PC-9 (cell line): Measurements from ENCODE around the gene HSD3B7. TPM values are rescaled to one million over a fixed set of nuclear protein-coding genes. Genes with fewer than 3 reads are reported as not detected.

Experiments used
- BruUV-seq: library from RNA; stranded (reverse); fragments of 400-500 nt; replicated peaks from 2 replicates; lab custom pipeline; 2021; lab: Mats Ljungman, UMichigan
- CTCF ChIA-PET: fragments of 300-600 bp; sonication (Branson Sonifier 250); formaldehyde crosslinking; loops from one replicate; lab custom pipeline; 2022; ENCODE audit warnings: antibody characterized with exemption; lab: Charles Lee
- POLR2A ChIA-PET: fragments of 300-600 bp; sonication (Branson Sonifier 250); formaldehyde crosslinking; loops from one replicate; lab custom pipeline; 2022; ENCODE audit warnings: antibody characterized with exemption; ENCODE audit not compliant: unreplicated experiment; lab: Charles Lee
- DNase-seq, 2 experiments: peaks; one replicate each; pipeline versions ENCODE4 v3.0.0 to v3.0.0-alpha.2; 2015 to 2022; ENCODE audit warnings: mixed read lengths in 1 of 2
- H2AFZ ChIP-seq: fragments of 200-600 bp; sonication (generic); 2 replicates; pipeline ENCODE4 v1.8.1; 2017; ENCODE audit warnings: antibody characterized with exemption
- H3F3A ChIP-seq: fragments of 200-600 bp; sonication (generic); 2 replicates; pipeline ENCODE4 v1.8.1; 2017; ENCODE audit warnings: antibody characterized with exemption, mild to moderate bottlenecking, low read depth; ENCODE audit not compliant: insufficient read depth
- H3K27ac ChIP-seq: fragments of 200-600 bp; sonication (generic); 2 replicates; pipeline ENCODE4 v1.6.1; 2016; ENCODE audit warnings: mixed run types
- H3K27me3 ChIP-seq: fragments of 200-600 bp; sonication (generic); 2 replicates; pipeline ENCODE4 v1.6.1; 2016; ENCODE audit warnings: low read depth, mixed run types; ENCODE audit not compliant: insufficient read depth
- H3K36me3 ChIP-seq: fragments of 200-600 bp; sonication (generic); 2 replicates; pipeline ENCODE4 v1.6.1; 2016; ENCODE audit warnings: low read depth, mixed run types
- H3K4me1 ChIP-seq: fragments of 200-600 bp; sonication (generic); replicated peaks from 2 replicates; pipeline ENCODE4 v1.6.1; 2016; ENCODE audit warnings: mixed run types; ENCODE audit not compliant: insufficient read depth
- H3K4me2 ChIP-seq: fragments of 200-600 bp; sonication (generic); 2 replicates; pipeline ENCODE4 v1.6.1; 2017; ENCODE audit warnings: mixed run types
- H3K4me3 ChIP-seq: fragments of 200-600 bp; sonication (generic); 2 replicates; pipeline ENCODE4 v1.6.1; 2016; ENCODE audit warnings: mixed run types
- H3K79me2 ChIP-seq: fragments of 200-600 bp; sonication (generic); 2 replicates; pipeline ENCODE4 v1.6.1; 2017; ENCODE audit warnings: low read depth, mixed run types
- H3K9me2 ChIP-seq: fragments of 200-600 bp; sonication (generic); 2 replicates; pipeline ENCODE4 v1.8.1; 2017; ENCODE audit warnings: mild to moderate bottlenecking; ENCODE audit not compliant: insufficient read depth
- H3K9me3 ChIP-seq: fragments of 200-600 bp; sonication (generic); 2 replicates; pipeline ENCODE4 v1.8.1; 2016; ENCODE audit warnings: low read depth; ENCODE audit not compliant: insufficient read depth
- H4K20me1 ChIP-seq: fragments of 200-600 bp; sonication (generic); 2 replicates; pipeline ENCODE4 v1.8.1; 2017; ENCODE audit not compliant: insufficient read depth
- EZH2 ChIP-seq: fragments of 200-600 bp; sonication (generic); IDR thresholded peaks from 2 replicates; pipeline ENCODE4 v1.8.0; 2017; ENCODE audit warnings: antibody characterized with exemption, low read depth
- intact Hi-C: fragments of 100-400 bp; cut with micrococcal nuclease; formaldehyde crosslinking; loops from one replicate; pipeline ENCODE4 v1.10.0; 2022; ENCODE audit not compliant: unreplicated experiment
- total RNA-seq: library from RNA; stranded (reverse); gene quantifications from 2 replicates; pipeline ENCODE4 v1.2.3, GENCODE V29; 2021
- TF ChIP-seq, protein P1 (sequence below): fragments of 200-600 bp; sonication (generic); conservative IDR thresholded peaks from 2 replicates; pipeline ENCODE4 v1.6.1; 2017; ENCODE audit warnings: mixed run types, antibody characterized with exemption, mild to moderate bottlenecking, moderate library complexity

Gene HSD3B7
- total RNA-seq, 1 experiment from 2014 or later = 34.8 TPM

DNA sequence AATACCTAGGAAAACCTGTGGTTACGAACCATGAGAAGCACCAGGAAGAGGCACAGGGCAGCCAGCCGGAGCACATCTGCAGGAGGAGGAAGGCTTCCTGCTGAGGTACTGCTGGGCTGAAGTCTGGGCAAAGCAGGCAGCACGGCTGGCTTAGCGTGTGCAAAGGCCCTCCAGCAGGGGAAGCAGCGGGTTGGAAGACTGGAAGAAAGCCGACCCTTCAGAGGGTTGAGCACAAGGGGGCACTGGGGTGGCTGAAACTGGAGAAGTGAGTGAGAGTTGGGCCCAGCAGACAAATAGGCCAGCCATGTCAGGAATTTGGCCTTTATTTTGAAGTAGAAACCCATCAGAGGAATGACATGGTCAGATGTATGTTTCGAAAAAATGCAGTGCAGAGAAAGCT lies 12.1 kb upstream of the HSD3B7 start:
- CTCF ChIA-PET = no interaction called here
- peaks cover 39% of the 10 kb centered on the region for H3K36me3 ChIP-seq

DNA sequence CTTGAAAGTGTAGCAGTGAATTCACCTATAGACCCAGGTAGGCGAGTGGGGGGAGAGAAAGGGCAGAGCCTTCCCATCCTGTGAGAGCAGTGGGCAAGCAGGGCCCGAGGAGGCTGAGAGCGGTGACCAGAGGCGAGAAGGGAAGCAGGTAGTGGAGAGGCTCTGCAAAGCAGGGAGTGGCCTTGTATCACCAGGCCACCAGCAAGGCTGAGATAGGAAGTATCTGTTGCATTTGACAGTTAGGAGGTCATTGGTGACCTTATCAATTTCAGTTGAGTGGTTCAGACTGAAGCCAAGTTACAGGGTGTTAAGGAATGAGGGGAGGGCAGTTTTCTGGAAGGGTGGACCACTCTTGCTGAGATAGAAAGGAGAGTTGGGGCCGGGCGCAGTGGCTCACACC lies 10.7 kb upstream of the HSD3B7 start:
- Histone ChIP-seq H3K4me3 (no peak overlapping the region), H3K36me3 (peaks cover 30% of the 10 kb centered on the region), H3K27me3 (no peaks in the 10 kb centered on the region), H3K79me2 (no peaks in the 10 kb centered on the region), H2AFZ (no peak overlapping the region), H3F3A (no peaks in the 10 kb centered on the region; the same call in 1 of the 2 replicates), H3K9me2 (no peaks in the 10 kb centered on the region), H3K4me2 (no peak overlapping the region), H3K9me3 (no peaks in the 10 kb centered on the region), H3K27ac (no peak overlapping the region), H4K20me1 (peaks cover 12% of the 10 kb centered on the region; the same call in 1 of the 2 replicates), H3K4me1 (no peaks in the 10 kb centered on the region)
- intact Hi-C loops = no loop called here
- DNase-seq = peak in 1 of 2 experiments; percentile 13
- no TSS peak for BruUV-seq
- TF ChIP-seq, protein P1, sequence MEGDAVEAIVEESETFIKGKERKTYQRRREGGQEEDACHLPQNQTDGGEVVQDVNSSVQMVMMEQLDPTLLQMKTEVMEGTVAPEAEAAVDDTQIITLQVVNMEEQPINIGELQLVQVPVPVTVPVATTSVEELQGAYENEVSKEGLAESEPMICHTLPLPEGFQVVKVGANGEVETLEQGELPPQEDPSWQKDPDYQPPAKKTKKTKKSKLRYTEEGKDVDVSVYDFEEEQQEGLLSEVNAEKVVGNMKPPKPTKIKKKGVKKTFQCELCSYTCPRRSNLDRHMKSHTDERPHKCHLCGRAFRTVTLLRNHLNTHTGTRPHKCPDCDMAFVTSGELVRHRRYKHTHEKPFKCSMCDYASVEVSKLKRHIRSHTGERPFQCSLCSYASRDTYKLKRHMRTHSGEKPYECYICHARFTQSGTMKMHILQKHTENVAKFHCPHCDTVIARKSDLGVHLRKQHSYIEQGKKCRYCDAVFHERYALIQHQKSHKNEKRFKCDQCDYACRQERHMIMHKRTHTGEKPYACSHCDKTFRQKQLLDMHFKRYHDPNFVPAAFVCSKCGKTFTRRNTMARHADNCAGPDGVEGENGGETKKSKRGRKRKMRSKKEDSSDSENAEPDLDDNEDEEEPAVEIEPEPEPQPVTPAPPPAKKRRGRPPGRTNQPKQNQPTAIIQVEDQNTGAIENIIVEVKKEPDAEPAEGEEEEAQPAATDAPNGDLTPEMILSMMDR = no peak
- no peak for TF ChIP-seq EZH2
- POLR2A ChIA-PET = no interaction called here
- CTCF ChIA-PET = no interaction called here

More for the DNA sequence above, 12.1 kb upstream of the HSD3B7 start:
- Histone ChIP-seq H3K27me3 (no peaks in the 10 kb centered on the region), H3K4me3 (no peak overlapping the region), H3K9me3 (no peaks in the 10 kb centered on the region), H3K9me2 (no peaks in the 10 kb centered on the region), H3F3A (no peaks in the 10 kb centered on the region; the same call in 1 of the 2 replicates), H3K4me2 (no peak overlapping the region), H4K20me1 (peaks cover 11% of the 10 kb centered on the region), H3K4me1 (no peaks in the 10 kb centered on the region), H2AFZ (no peak overlapping the region), H3K79me2 (no peaks in the 10 kb centered on the region), H3K27ac (no peak overlapping the region)
- BruUV-seq = no TSS peak
- DNase-seq = peak in 1 of 2 experiments; percentile 9
- TF ChIP-seq, protein P1 = no peak
- TF ChIP-seq EZH2 = no peak
- POLR2A ChIA-PET = no interaction called here
- intact Hi-C loops = no loop called here

DNA sequence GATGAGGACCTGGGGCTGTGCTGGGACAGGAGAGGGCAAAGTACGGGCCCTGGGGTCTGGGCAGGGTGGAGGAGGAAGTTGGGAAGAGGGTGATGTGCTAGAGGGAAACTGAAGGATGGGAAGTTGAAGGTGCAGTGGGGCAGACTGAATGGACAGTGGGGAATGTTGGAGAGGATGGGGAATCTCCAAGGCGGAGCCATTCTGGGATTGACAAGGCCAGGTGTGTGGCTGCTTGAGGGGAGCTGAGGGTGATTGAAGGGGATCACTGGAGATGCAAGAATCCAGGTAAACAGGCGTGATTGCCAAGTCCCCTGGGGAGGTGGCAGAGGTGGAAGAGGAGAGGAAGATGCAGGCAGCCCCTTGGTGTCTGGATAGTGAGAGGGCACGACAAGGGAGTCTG lies 8.5 kb upstream of the HSD3B7 start:
- Histone ChIP-seq H3K27ac (no peak overlapping the region), H3K9me3 (no peaks in the 10 kb centered on the region), H3K4me2 (no peak overlapping the region), H3K9me2 (no peaks in the 10 kb centered on the region), H2AFZ (no peak overlapping the region), H3K27me3 (no peaks in the 10 kb centered on the region), H3K4me1 (no peaks in the 10 kb centered on the region), H4K20me1 (peaks cover 11% of the 10 kb centered on the region; the same call in 1 of the 2 replicates), H3F3A (peaks cover 4% of the 10 kb centered on the region; the same call in 1 of the 2 replicates), H3K4me3 (no peak overlapping the region), H3K79me2 (no peaks in the 10 kb centered on the region), H3K36me3 (peaks cover 13% of the 10 kb centered on the region)
- CTCF ChIA-PET = no interaction called here
- no TSS peak for BruUV-seq
- POLR2A ChIA-PET = no interaction called here
- no peak for TF ChIP-seq EZH2
- TF ChIP-seq, protein P1 = no peak
- intact Hi-C loops = no loop called here
- no peak for DNase-seq
